Panc1 (cell line): ENCODE results near the gene CPLANE2. TPM values are rescaled to one million over a fixed set of nuclear protein-coding genes. Genes with fewer than 3 reads are reported as not detected.
A peak's percentile ranks its signal among the peaks of the same experiment; 100 is the strongest.

Source experiments
- ATAC-seq: fragments of 200-7000 bp; cut with Tn5 transposase; 2 replicates; pipeline ENCODE4 v1.9.1; 2020; ENCODE audit warnings: mild to moderate bottlenecking, moderate library complexity
- BruUV-seq: library from RNA; stranded (reverse); fragments of 400-500 nt; replicated peaks from 2 replicates; lab custom pipeline; 2021; lab: Mats Ljungman, UMichigan
- CTCF ChIA-PET: fragments of 300-600 bp; sonication (Branson Sonifier 250); formaldehyde crosslinking; loops from one replicate; lab custom pipeline; 2022; ENCODE audit warnings: antibody characterized with exemption; lab: Charles Lee
- POLR2A ChIA-PET: fragments of 300-600 bp; sonication (Branson Sonifier 250); formaldehyde crosslinking; loops from one replicate; lab custom pipeline; 2022; ENCODE audit warnings: antibody characterized with exemption; lab: Charles Lee
- DNase-seq: peaks from one replicate; pipeline ENCODE4 v3.0.0-alpha.2; 2010; ENCODE audit warnings: low read depth, low spot score
- H3K27ac ChIP-seq: 2 replicates; pipeline ENCODE4 v1.5.1; 2011; ENCODE audit warnings: mild to moderate bottlenecking, low read length, inconsistent platforms
- H3K27me3 ChIP-seq: fragments of 200-500 bp; sonication (Bioruptor generic); 2 replicates; pipeline ENCODE4 v1.6.0; 2014; ENCODE audit warnings: low read length, inconsistent platforms; ENCODE audit not compliant: control insufficient read depth, insufficient read depth
- H3K36me3 ChIP-seq: fragments of 200-500 bp; sonication (Bioruptor generic); 2 replicates; pipeline ENCODE4 v1.5.1; 2014; ENCODE audit warnings: inconsistent platforms, mild to moderate bottlenecking, low read length, moderate library complexity; ENCODE audit not compliant: control insufficient read depth, insufficient read depth
- H3K4me1 ChIP-seq: 2 replicates; pipeline ENCODE4 v1.5.1; 2011; ENCODE audit warnings: inconsistent platforms, mild to moderate bottlenecking, low read length, moderate library complexity; ENCODE audit not compliant: control insufficient read depth, insufficient read depth
- H3K4me3 ChIP-seq, 2 experiments: 2 replicates each; pipeline ENCODE4 v1.5.1; 2011 to 2012; ENCODE audit warnings: low read depth in 2 of 2, low read length in 2 of 2, mild to moderate bottlenecking in 2 of 2, inconsistent platforms in 1 of 2, moderate library complexity in 1 of 2
- H3K9me3 ChIP-seq: fragments of 200-500 bp; sonication (Bioruptor generic); 2 replicates; pipeline ENCODE4 v1.5.1; 2014; ENCODE audit warnings: low read depth, mild to moderate bottlenecking, inconsistent platforms, low read length, moderate library complexity; ENCODE audit not compliant: control insufficient read depth, insufficient read depth
- POLR2AphosphoS5 ChIP-seq: IDR thresholded peaks from 2 replicates; pipeline ENCODE4 v1.6.1; 2012; ENCODE audit warnings: mild to moderate bottlenecking, low read depth, low read length, moderate library complexity
- SIN3A ChIP-seq: IDR thresholded peaks from 2 replicates; pipeline ENCODE4 v1.6.1; 2012; ENCODE audit warnings: low read depth, mild to moderate bottlenecking, low read length, moderate library complexity, borderline replicate concordance; ENCODE audit not compliant: insufficient read depth
- TCF7L2 ChIP-seq: IDR thresholded peaks from 2 replicates; pipeline ENCODE4 v1.6.1; 2011; ENCODE audit warnings: mild to moderate bottlenecking, low read depth, low read length, inconsistent platforms
- in situ Hi-C: cut with HindIII; loops from 2 replicates; pipeline ENCODE4 v1.10.0; 2016; ENCODE audit warnings: low sequenced_read_pairs, low pct_unique_long_range_greater_than_20kb
- intact Hi-C: fragments of 100-400 bp; cut with micrococcal nuclease; formaldehyde crosslinking; loops from one replicate; pipeline ENCODE4 v1.10.0; 2022; ENCODE audit not compliant: unreplicated experiment
- total RNA-seq: library from RNA; stranded (reverse); gene quantifications from one replicate; pipeline ENCODE4 v1.2.1, GENCODE V29; 2021; ENCODE audit not compliant: unreplicated experiment
- TF ChIP-seq, protein P1 (sequence below), 2 experiments: IDR thresholded peaks; 2 replicates each; pipeline ENCODE4 v1.6.1; 2011 to 2012; ENCODE audit warnings: low read depth in 2 of 2, control low read depth in 1 of 2, low read length in 1 of 2, mild to moderate bottlenecking in 1 of 2, moderate library complexity in 1 of 2; ENCODE audit not compliant: insufficient read depth in 1 of 2
- TF ChIP-seq, protein P2 (sequence below): fragments of 450-650 bp; IDR thresholded peaks from 2 replicates; pipeline ENCODE4 v1.5.1; 2017; ENCODE audit warnings: mild to moderate bottlenecking

Gene CPLANE2
- total RNA-seq, 1 experiment from 2014 or later = 17.8 TPM

DNA sequence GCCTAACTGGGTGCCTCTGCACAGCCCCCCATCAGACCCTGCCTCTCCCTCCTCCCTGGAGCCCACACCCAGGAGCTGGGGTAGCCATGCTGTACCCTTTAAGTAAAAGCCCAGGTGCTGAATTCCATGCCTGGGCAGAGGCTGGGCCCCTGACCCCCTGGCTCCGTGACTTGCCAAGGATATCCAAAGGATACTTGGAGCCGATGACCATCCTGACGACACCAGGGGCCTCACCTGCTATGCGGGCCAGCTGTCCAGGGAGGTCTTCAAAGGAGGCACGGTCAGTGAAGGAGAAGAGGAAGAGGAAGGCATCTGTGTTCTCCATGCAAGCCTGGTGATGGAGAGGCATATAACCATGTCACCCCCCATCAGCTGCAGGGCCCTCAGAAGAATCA is 4.7 kb downstream of the CPLANE2 start:
- DNase-seq (no peak), ATAC-seq (no peak)
- ChIA-PET POLR2A (no interaction called here), CTCF (no interaction called here)
- Histone ChIP-seq H3K9me3 (no peaks in the 10 kb centered on the region), H3K4me1 (peaks cover 7% of the 10 kb centered on the region), H3K27me3 (no peaks in the 10 kb centered on the region), H3K36me3 (no peaks in the 10 kb centered on the region), H3K27ac (no peak overlapping the region), H3K4me3 (no peak overlapping the region)
- in situ Hi-C loops (no loop called here), intact Hi-C loops (no loop called here)
- no TSS peak for BruUV-seq
- TF ChIP-seq POLR2AphosphoS5 = no peak
- TF ChIP-seq, protein P1, sequence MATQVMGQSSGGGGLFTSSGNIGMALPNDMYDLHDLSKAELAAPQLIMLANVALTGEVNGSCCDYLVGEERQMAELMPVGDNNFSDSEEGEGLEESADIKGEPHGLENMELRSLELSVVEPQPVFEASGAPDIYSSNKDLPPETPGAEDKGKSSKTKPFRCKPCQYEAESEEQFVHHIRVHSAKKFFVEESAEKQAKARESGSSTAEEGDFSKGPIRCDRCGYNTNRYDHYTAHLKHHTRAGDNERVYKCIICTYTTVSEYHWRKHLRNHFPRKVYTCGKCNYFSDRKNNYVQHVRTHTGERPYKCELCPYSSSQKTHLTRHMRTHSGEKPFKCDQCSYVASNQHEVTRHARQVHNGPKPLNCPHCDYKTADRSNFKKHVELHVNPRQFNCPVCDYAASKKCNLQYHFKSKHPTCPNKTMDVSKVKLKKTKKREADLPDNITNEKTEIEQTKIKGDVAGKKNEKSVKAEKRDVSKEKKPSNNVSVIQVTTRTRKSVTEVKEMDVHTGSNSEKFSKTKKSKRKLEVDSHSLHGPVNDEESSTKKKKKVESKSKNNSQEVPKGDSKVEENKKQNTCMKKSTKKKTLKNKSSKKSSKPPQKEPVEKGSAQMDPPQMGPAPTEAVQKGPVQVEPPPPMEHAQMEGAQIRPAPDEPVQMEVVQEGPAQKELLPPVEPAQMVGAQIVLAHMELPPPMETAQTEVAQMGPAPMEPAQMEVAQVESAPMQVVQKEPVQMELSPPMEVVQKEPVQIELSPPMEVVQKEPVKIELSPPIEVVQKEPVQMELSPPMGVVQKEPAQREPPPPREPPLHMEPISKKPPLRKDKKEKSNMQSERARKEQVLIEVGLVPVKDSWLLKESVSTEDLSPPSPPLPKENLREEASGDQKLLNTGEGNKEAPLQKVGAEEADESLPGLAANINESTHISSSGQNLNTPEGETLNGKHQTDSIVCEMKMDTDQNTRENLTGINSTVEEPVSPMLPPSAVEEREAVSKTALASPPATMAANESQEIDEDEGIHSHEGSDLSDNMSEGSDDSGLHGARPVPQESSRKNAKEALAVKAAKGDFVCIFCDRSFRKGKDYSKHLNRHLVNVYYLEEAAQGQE (IDR thresholded peaks at IDR 0.05; ENCODE audit: insufficient read depth in 1 of 2, low read depth in 2 of 2, low read length in 1 of 2) = no peak
- TF ChIP-seq TCF7L2 = no peak
- no peak for TF ChIP-seq SIN3A
- TF ChIP-seq, protein P2, sequence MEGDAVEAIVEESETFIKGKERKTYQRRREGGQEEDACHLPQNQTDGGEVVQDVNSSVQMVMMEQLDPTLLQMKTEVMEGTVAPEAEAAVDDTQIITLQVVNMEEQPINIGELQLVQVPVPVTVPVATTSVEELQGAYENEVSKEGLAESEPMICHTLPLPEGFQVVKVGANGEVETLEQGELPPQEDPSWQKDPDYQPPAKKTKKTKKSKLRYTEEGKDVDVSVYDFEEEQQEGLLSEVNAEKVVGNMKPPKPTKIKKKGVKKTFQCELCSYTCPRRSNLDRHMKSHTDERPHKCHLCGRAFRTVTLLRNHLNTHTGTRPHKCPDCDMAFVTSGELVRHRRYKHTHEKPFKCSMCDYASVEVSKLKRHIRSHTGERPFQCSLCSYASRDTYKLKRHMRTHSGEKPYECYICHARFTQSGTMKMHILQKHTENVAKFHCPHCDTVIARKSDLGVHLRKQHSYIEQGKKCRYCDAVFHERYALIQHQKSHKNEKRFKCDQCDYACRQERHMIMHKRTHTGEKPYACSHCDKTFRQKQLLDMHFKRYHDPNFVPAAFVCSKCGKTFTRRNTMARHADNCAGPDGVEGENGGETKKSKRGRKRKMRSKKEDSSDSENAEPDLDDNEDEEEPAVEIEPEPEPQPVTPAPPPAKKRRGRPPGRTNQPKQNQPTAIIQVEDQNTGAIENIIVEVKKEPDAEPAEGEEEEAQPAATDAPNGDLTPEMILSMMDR = no peak

DNA sequence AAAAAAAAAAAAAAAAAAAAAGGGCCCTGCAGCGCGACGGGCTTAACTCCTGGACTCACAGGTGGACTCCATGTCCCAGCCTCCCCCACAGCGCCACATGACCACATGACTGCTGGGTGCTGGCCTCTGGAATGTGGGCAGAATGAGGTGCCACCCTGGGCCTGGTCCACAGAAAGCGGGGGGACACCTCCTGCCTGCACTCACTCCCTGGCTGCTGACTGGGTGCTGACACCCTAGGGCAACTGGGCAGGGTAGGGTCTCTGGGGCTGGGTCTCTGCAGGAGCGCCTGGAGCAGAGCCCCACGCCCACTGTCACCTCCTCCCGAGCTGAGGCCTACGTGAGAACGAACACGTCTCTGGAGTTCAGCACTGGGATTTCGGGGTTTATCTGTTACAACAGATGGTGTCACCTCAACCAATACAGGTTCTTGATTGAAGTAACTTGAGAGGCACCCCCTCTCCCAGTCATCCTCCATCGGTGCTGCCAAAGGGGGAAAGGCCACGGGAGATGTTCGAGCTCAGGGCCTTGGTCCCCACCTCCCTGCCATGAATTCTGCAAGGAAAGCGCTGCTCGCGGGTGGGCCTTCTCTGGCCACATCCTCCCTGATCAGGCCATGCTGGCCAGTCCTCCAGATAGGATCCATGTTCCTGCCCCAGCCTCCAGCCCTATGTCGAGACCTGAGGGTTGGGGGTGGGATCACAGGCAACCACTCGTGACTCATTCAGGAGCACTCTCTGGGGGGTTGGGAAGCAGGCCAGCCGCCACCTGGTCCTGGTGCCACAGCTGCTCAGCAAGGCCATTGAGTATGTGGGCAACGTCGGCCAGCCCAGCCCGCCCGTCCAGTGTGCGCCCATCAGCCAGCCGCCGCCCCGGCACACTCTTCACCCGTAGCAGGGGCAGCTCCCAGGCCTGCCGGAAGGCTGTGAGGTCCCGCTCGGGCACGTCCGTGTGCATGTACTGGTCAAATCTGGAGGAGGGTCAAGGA is 5.4 kb downstream of the CPLANE2 start:
- DNase-seq (no peak), ATAC-seq (no peak)
- BruUV-seq = no TSS peak
- H3K9me3 ChIP-seq = no peaks in the 10 kb centered on the region
- in situ Hi-C loops (no loop called here), intact Hi-C loops (no loop called here)
- H3K4me1 ChIP-seq = peaks cover 6% of the 10 kb centered on the region
- no peak overlapping the region for H3K4me3 ChIP-seq
- ChIA-PET CTCF (no interaction called here), POLR2A (interaction anchor here (0.6 kb wide), 1 partner anchor 67 kb away, joined by 4 read pairs; no protein-coding TSS in a partner anchor)
- no peaks in the 10 kb centered on the region for H3K36me3 ChIP-seq
- TF ChIP-seq SIN3A = no peak
- no peak overlapping the region for H3K27ac ChIP-seq
- no peaks in the 10 kb centered on the region for H3K27me3 ChIP-seq

DNA sequence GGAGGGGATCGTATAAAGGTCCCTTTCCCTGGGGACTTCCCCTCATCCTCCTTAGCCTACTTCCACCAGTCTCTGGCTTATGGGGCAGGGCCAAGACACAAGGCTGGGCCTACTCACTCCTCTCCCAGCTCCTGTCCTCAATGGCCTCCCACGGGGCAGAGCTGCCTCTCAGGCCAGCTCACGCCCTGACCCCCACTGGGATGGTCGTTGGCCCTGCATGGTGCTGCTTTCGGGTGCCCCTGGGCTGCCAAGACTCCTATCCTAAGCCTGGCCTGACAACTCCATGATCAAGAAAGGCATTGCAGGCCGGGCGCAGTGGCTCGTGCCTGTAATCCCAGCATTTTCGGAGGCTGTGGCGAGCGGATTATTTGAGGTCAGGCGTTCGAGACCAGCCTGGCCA is 6.2 kb downstream of the CPLANE2 start:
- Histone ChIP-seq H3K27me3 (no peaks in the 10 kb centered on the region), H3K36me3 (no peaks in the 10 kb centered on the region), H3K4me1 (no peaks in the 10 kb centered on the region), H3K4me3 (no peak overlapping the region), H3K9me3 (no peaks in the 10 kb centered on the region), H3K27ac (no peak overlapping the region)
- TF ChIP-seq, protein P1 (IDR thresholded peaks at IDR 0.05; ENCODE audit: insufficient read depth in 1 of 2, low read depth in 2 of 2, low read length in 1 of 2) = no peak
- TF ChIP-seq TCF7L2 (no peak), POLR2AphosphoS5 (no peak)
- TF ChIP-seq, protein P2 = no peak
- in situ Hi-C loops (no loop called here), intact Hi-C loops (no loop called here)
- no TSS peak for BruUV-seq
- ChIA-PET POLR2A (interaction anchor here (0.6 kb wide), 1 partner anchor 66 kb away, joined by 4 read pairs; no protein-coding TSS in a partner anchor), CTCF (no interaction called here)
- ATAC-seq (peak; percentile 44), DNase-seq (no peak)
